Smooth muscle cell (in vitro differentiated cells): ENCODE measurements around the gene MKLN1. TPM values are rescaled to one million over a fixed set of nuclear protein-coding genes. Genes with fewer than 3 reads are reported as not detected.

ENCODE experiments used
- DNase-seq: peaks from one replicate; lab custom pipeline; 2025; ENCODE audit not compliant: unreplicated experiment; lab: John Stamatoyannopoulos, UW
- H2AFZ ChIP-seq: fragments of 200-600 bp; sonication (generic); 2 replicates; pipeline ENCODE4 v1.6.0; 2016; ENCODE audit warnings: antibody characterized with exemption, low read depth, mild to moderate bottlenecking
- H3F3A ChIP-seq: fragments of 200-600 bp; sonication (generic); 2 replicates; pipeline ENCODE4 v1.6.0; 2017; ENCODE audit warnings: antibody characterized with exemption, low read depth
- H3K27ac ChIP-seq: fragments of 200-600 bp; sonication (generic); 2 replicates; pipeline ENCODE4 v1.5.1; 2016; ENCODE audit warnings: low read depth, mild to moderate bottlenecking
- H3K27me3 ChIP-seq: fragments of 200-600 bp; sonication (generic); 2 replicates; pipeline ENCODE4 v1.6.1; 2016; ENCODE audit warnings: low read depth, mild to moderate bottlenecking
- H3K36me3 ChIP-seq: fragments of 200-600 bp; sonication (generic); 2 replicates; pipeline ENCODE4 v1.5.1; 2016; ENCODE audit warnings: low read depth
- H3K4me1 ChIP-seq: fragments of 200-600 bp; sonication (generic); 2 replicates; pipeline ENCODE4 v1.5.1; 2016; ENCODE audit warnings: low read depth
- H3K4me2 ChIP-seq: fragments of 200-600 bp; sonication (generic); 2 replicates; pipeline ENCODE4 v1.6.0; 2016; ENCODE audit warnings: mild to moderate bottlenecking
- H3K4me3 ChIP-seq: fragments of 200-600 bp; sonication (generic); 2 replicates; pipeline ENCODE4 v1.5.1; 2016; ENCODE audit warnings: mild to moderate bottlenecking
- H3K79me2 ChIP-seq: fragments of 200-600 bp; sonication (generic); 2 replicates; pipeline ENCODE4 v1.6.0; 2016; ENCODE audit warnings: low read depth, mild to moderate bottlenecking
- H3K9ac ChIP-seq: fragments of 200-600 bp; sonication (generic); 2 replicates; pipeline ENCODE4 v1.6.0; 2016; ENCODE audit warnings: low read depth
- H3K9me3 ChIP-seq: fragments of 200-600 bp; sonication (generic); replicated peaks from 2 replicates; pipeline ENCODE4 v1.5.1; 2016; ENCODE audit warnings: low read depth
- H4K20me1 ChIP-seq: fragments of 200-600 bp; sonication (generic); 2 replicates; pipeline ENCODE4 v1.6.0; 2016; ENCODE audit warnings: low read depth
- CTCF ChIP-seq: fragments of 200-600 bp; sonication (generic); IDR thresholded peaks from 2 replicates; pipeline ENCODE4 v1.5.1; 2017; ENCODE audit warnings: borderline replicate concordance, mild to moderate bottlenecking, antibody characterized with exemption; ENCODE audit not compliant: insufficient read depth, poor library complexity, severe bottlenecking
- WGBS: methylation state at CpG from one replicate; pipeline ENCODE4 v1.1.7; 2016; ENCODE audit warnings: low lambda C conversion rate; 5-methylcytosine and 5-hydroxymethylcytosine counted together
- polyA plus RNA-seq: library from polyadenylated mRNA; unstranded; fragments of >200 nt; fragmentation: Nextera tagmentation; extraction: Ambion mirVana; gene quantifications from 2 replicates; pipeline ENCODE4 v1.2.1, GENCODE V29; 2016
- total RNA-seq: library from RNA; depleted of rRNA; stranded (reverse); fragments of >200 nt; gene quantifications from 2 replicates; pipeline ENCODE4 v1.2.3, GENCODE V29; 2014

Gene MKLN1
- total and polyA plus RNA-seq, 2 experiments from 2014 or later, result 26.3 to 45.3 TPM

GRCh38 chr7:131471250-131472004 lies 143.8 kb downstream of the MKLN1 start:
- H3K27me3 ChIP-seq, result no peaks in the 10 kb centered on the region
- no peak overlapping the region for H3K9ac ChIP-seq
- no peak overlapping the region for H3K4me3 ChIP-seq
- H3K27ac ChIP-seq, result no peak overlapping the region
- 96% methylated on average over 4 of the region's 4 CpGs for WGBS
- H4K20me1 ChIP-seq, result no peaks in the 10 kb centered on the region
- no peaks in the 10 kb centered on the region for H3F3A ChIP-seq
- H3K36me3 ChIP-seq, result peaks cover 31% of the 10 kb centered on the region
- DNase-seq, result no peak
- H3K9me3 ChIP-seq, result no peaks in the 10 kb centered on the region
- no peak overlapping the region for H2AFZ ChIP-seq
- no peak overlapping the region for H3K4me2 ChIP-seq
- H3K79me2 ChIP-seq, result no peaks in the 10 kb centered on the region
- no peak for TF ChIP-seq CTCF
- H3K4me1 ChIP-seq, result no peaks in the 10 kb centered on the region

GRCh38 chr7:131476740-131477139 lies 149.1 kb downstream of the MKLN1 start:
- H3K27me3 ChIP-seq, result no peaks in the 10 kb centered on the region
- no peak for TF ChIP-seq CTCF
- DNase-seq, result no peak
- H3K4me3 ChIP-seq, result no peak overlapping the region
- WGBS, result 100% methylated on average over 2 of the region's 2 CpGs
- H3K4me1 ChIP-seq, result peaks cover 5% of the 10 kb centered on the region
- no peak overlapping the region for H3K27ac ChIP-seq
- no peak overlapping the region for H3K4me2 ChIP-seq
- H3F3A ChIP-seq, result no peaks in the 10 kb centered on the region
- H4K20me1 ChIP-seq, result no peaks in the 10 kb centered on the region
- H3K36me3 ChIP-seq, result peaks cover 12% of the 10 kb centered on the region
- H3K79me2 ChIP-seq, result no peaks in the 10 kb centered on the region
- no peaks in the 10 kb centered on the region for H3K9me3 ChIP-seq
- no peak overlapping the region for H2AFZ ChIP-seq
- H3K9ac ChIP-seq, result no peak overlapping the region

GRCh38 chr7:131480384-131481315 lies 153.0 kb downstream of the MKLN1 start:
- Histone ChIP-seq H3K4me3 (no peak overlapping the region), H3K27me3 (no peaks in the 10 kb centered on the region), H3K27ac (peak overlapping the region; percentile 18), H3F3A (no peaks in the 10 kb centered on the region), H3K36me3 (no peaks in the 10 kb centered on the region), H3K9ac (no peak overlapping the region), H3K4me2 (no peak overlapping the region), H4K20me1 (no peaks in the 10 kb centered on the region), H3K9me3 (no peaks in the 10 kb centered on the region), H3K4me1 (peaks cover 5% of the 10 kb centered on the region), H2AFZ (no peak overlapping the region), H3K79me2 (no peaks in the 10 kb centered on the region)
- DNase-seq, result no peak
- no peak for TF ChIP-seq CTCF
- WGBS, result 62% methylated on average over 4 of the region's 4 CpGs
